Left ventricle myocardium inferior (tissue), 1 donor: ENCODE data around the gene COLGALT1. TPM values are rescaled to one million over a fixed set of nuclear protein-coding genes. Genes with fewer than 3 reads are reported as not detected.
"Not testable (repeated sequence)": the region's sequence is repeated elsewhere in the genome, so short reads cannot be mapped to it uniquely, and the experiment has no call there.

Experiments used
- DNase-seq: peaks from one replicate; pipeline ENCODE4 v3.0.0-alpha.2; 2020
- H3K27ac ChIP-seq: fragments of 200-600 bp; replicated peaks from 2 replicates; pipeline ENCODE4 v1.8.0; 2021
- H3K27me3 ChIP-seq: fragments of 200-600 bp; 2 replicates; pipeline ENCODE4 v1.8.0; 2021; ENCODE audit warnings: low read depth
- H3K36me3 ChIP-seq: fragments of 200-600 bp; 2 replicates; pipeline ENCODE4 v1.8.0; 2021
- H3K4me1 ChIP-seq: fragments of 200-600 bp; 2 replicates; pipeline ENCODE4 v1.8.0; 2021
- H3K4me3 ChIP-seq: fragments of 200-600 bp; 2 replicates; pipeline ENCODE4 v1.8.0; 2021; ENCODE audit warnings: mild to moderate bottlenecking, moderate library complexity
- H3K9me3 ChIP-seq: fragments of 200-600 bp; replicated peaks from 2 replicates; pipeline ENCODE4 v1.8.0; 2021
- intact Hi-C: fragments of 100-400 bp; cut with micrococcal nuclease; formaldehyde crosslinking; loops from one replicate; pipeline ENCODE4 v1.11.0; 2022
- total RNA-seq: library from RNA; stranded (reverse); fragmentation: NEBNext Ultra II Directional; extraction: Animal tissue kit (Norgen Biotek cat#: 25700); gene quantifications from one replicate; pipeline ENCODE4 v1.2.1, GENCODE V29; 2021
- TF ChIP-seq, protein P1 (sequence below): fragments of 200-600 bp; IDR thresholded peaks from 2 replicates; pipeline ENCODE4 v1.8.0; 2021; ENCODE audit warnings: antibody characterized with exemption, mild to moderate bottlenecking, borderline replicate concordance
- donor health status: DM: no; HTN: yes; CAD: no; lungs with severe emphysema.

COLGALT1 gene
- total RNA-seq, 1 donor from 2014 or later, result 31.2 TPM

- H3K27ac ChIP-seq, result no peak overlapping the region
- peaks cover 7% of the 10 kb centered on the region for H3K4me1 ChIP-seq
- TF ChIP-seq, protein P1, sequence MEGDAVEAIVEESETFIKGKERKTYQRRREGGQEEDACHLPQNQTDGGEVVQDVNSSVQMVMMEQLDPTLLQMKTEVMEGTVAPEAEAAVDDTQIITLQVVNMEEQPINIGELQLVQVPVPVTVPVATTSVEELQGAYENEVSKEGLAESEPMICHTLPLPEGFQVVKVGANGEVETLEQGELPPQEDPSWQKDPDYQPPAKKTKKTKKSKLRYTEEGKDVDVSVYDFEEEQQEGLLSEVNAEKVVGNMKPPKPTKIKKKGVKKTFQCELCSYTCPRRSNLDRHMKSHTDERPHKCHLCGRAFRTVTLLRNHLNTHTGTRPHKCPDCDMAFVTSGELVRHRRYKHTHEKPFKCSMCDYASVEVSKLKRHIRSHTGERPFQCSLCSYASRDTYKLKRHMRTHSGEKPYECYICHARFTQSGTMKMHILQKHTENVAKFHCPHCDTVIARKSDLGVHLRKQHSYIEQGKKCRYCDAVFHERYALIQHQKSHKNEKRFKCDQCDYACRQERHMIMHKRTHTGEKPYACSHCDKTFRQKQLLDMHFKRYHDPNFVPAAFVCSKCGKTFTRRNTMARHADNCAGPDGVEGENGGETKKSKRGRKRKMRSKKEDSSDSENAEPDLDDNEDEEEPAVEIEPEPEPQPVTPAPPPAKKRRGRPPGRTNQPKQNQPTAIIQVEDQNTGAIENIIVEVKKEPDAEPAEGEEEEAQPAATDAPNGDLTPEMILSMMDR, result no peak
- no peak for DNase-seq
- no peaks in the 10 kb centered on the region for H3K36me3 ChIP-seq
- intact Hi-C loops, result no loop called here
- H3K4me3 ChIP-seq, result no peak overlapping the region
- H3K9me3 ChIP-seq, result no peaks in the 10 kb centered on the region
- H3K27me3 ChIP-seq, result no peaks in the 10 kb centered on the region
These were observed 7.3 kb upstream of the COLGALT1 start for GRCh38 chr19:17548145-17548544.

DNA sequence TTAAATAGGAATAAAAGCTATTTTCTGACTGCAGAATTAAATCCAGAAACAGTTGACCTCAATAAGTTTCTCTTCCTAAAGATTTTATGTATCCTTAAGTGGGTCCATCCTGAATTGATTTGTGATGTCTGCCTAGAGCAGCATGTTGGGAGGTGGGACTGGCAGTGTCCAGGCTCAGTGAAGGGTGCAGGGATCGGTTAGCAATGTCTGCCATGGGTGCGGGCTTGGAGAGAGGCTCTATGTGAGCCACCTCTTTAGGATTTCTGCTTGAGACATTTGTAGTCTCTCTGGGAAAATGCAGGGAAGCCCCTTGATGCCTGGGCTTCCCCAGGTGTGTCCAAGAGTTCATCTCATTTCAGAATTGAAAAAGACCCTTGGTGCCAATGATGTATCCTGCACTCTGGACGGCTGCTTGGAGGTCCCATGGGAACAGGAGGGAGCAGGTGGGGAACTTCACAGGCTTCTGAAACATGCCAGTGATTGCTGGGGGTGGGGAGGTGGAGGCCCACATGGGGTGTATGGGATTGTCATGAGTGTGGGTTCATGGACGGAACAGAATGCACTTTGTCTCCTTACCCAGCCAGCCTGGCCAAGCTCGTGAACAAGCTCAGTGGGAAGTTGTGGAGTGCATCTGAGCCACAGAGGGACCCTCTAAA, 6.2 kb upstream of the COLGALT1 start:
- Histone ChIP-seq H3K9me3 (no peaks in the 10 kb centered on the region), H3K27ac (no peak overlapping the region), H3K36me3 (no peaks in the 10 kb centered on the region), H3K4me3 (no peak overlapping the region), H3K27me3 (no peaks in the 10 kb centered on the region), H3K4me1 (peaks cover 17% of the 10 kb centered on the region)
- intact Hi-C loops, result no loop called here
- no peak for DNase-seq
- TF ChIP-seq, protein P1, result no peak

DNA sequence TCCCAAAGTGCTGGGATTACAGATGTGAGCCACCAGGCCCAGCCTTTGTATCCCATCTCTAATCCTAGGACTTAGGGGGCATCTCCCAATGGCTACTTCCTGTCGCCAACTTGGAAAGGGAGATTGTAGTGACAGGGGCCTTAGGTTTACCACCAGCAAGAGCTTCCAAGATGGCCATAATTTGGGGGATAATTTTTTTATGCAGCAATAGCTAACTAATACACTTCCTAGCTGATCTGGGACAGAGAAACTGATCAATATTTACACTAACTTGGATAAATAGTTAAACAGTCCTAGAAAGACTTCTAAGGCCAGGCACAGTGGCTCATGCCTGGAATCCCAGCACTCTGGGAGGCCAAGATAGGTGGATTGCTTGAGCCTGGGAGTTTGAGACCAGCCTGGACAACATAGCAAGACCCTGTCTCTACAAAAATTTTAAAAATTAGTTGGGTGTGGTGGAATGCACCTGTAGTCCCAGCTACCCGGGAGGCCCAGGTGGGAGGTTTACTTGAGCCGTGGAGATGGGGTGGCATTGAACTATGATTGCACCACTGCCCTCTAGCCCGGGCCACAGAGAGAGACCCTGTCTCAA, 5.3 kb upstream of the COLGALT1 start:
- Histone ChIP-seq H3K4me3 (no peak overlapping the region), H3K36me3 (no peaks in the 10 kb centered on the region), H3K9me3 (no peaks in the 10 kb centered on the region), H3K27me3 (no peaks in the 10 kb centered on the region), H3K4me1 (peaks cover 27% of the 10 kb centered on the region), H3K27ac (no peak overlapping the region)
- intact Hi-C loops, result no loop called here
- TF ChIP-seq, protein P1, result no peak
- DNase-seq, result no peak

- Histone ChIP-seq H3K27ac (peak overlapping the region; percentile 88), H3K4me1 (peaks cover 49% of the 10 kb centered on the region)
- DNase-seq, H3K9me3 ChIP-seq, intact Hi-C loops, H3K36me3 ChIP-seq, H3K4me3 ChIP-seq, H3K27me3 ChIP-seq: not testable (repeated sequence)
These were observed 2.7 kb upstream of the COLGALT1 start for GRCh38 chr19:17552735-17553134.

DNA sequence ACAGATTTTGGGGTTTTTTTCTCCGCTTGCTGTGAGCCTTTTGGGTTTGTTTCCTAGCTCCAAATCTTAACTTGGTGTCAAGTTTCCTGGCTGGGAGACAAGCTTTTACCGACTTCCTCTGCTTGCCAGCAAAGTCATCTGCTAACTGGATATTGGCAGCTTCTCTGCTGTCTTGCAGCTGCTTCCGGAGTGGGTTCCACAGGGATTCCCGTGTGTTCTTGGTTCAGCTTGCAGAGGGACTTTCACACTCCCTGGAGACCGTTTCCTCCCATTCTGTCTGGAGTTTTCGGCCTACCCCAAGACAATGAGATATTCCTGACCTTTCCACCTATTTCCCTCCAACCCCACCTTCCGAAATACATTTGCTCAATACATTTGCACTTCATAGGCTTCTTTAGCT, 2.2 kb upstream of the COLGALT1 start:
- DNase-seq, result peak; percentile 73
- peaks cover 10% of the 10 kb centered on the region for H3K36me3 ChIP-seq
- peak overlapping the region; percentile 88 for H3K27ac ChIP-seq
- H3K27me3 ChIP-seq, result no peaks in the 10 kb centered on the region
- peaks cover 51% of the 10 kb centered on the region for H3K4me1 ChIP-seq
- TF ChIP-seq, protein P1, result no peak
- no peaks in the 10 kb centered on the region for H3K9me3 ChIP-seq
- no peak overlapping the region for H3K4me3 ChIP-seq
- intact Hi-C loops, result no loop called here

DNA sequence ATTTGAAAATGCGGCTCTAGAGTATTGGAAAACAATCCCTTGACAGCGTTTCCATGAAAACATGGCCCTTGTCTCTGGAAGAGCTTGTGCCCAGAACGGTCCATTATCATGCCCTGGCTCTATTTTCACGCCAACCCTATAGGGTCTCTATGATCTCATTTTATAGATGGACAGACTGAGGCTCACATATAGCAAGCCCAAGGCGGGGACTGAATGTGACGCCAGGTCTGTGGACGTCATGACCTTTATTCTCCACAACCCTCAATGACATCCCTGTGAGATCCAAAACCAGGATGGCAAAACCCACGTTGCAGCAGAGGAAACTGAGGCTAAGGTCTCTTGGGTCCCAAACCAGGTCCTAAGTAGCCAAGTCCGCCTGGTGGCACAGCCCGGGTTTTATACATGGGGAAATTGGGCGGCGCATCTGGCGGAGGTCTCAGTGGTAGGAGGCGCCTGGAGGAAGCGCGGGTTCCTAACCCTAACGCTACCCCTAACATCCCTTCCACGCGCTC, 425 bp upstream of the COLGALT1 start:
- Histone ChIP-seq H3K36me3 (peaks cover 26% of the 10 kb centered on the region), H3K27ac (peak overlapping the region; percentile 95), H3K27me3 (no peaks in the 10 kb centered on the region), H3K4me3 (peak overlapping the region; percentile 86), H3K9me3 (no peaks in the 10 kb centered on the region), H3K4me1 (peaks cover 67% of the 10 kb centered on the region)
- TF ChIP-seq, protein P1, result no peak
- no peak for DNase-seq
- intact Hi-C loops, result no loop called here
